Measurements from ENCODE around the gene ADIRF.

The ADIRF gene

DNA sequence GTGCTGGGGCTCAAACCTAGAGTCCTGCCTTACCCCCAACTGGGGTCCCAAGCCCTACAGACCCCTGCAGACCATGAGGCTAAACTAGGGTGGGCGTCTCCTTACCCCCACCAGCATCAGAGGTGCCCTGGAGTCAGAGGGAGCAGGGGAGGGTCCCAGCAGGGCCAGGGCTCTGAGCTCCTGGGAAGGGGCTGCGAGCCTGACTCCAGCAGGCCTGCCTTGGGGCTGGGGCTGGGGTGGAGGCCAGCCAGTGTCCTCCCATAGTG is 8.6 kb upstream of the ADIRF start:
- no peaks in the 10 kb centered on the region for H3K27me3 Mint-ChIP-seq
- H3K4me3 Mint-ChIP-seq, result no peak overlapping the region
- H3K27ac Mint-ChIP-seq (ENCODE audit: low read depth), result no peak overlapping the region
- no peak for DNase-seq (ENCODE audit: low spot score in 2 of 2)
- no peaks in the 10 kb centered on the region for H3K36me3 Mint-ChIP-seq (ENCODE audit: insufficient read depth)
- ATAC-seq (replicated peaks; ENCODE audit: extremely low read depth, poor library complexity, severe bottlenecking), result no peak
- H3K4me1 Mint-ChIP-seq, result peaks cover 4% of the 10 kb centered on the region
- no peaks in the 10 kb centered on the region for H3K9me3 Mint-ChIP-seq

GRCh38 chr10:86960003-86960862 is 8.0 kb upstream of the ADIRF start:
- Mint-ChIP-seq H3K36me3 (ENCODE audit: insufficient read depth) (peaks cover 2% of the 10 kb centered on the region), H3K27me3 (no peaks in the 10 kb centered on the region), H3K4me3 (no peak overlapping the region), H3K4me1 (peaks cover 4% of the 10 kb centered on the region), H3K27ac (ENCODE audit: low read depth) (no peak overlapping the region), H3K9me3 (no peaks in the 10 kb centered on the region)
- ATAC-seq (replicated peaks; ENCODE audit: extremely low read depth, poor library complexity, severe bottlenecking), result peak; percentile 32
- DNase-seq (ENCODE audit: low spot score in 2 of 2), result no peak

DNA sequence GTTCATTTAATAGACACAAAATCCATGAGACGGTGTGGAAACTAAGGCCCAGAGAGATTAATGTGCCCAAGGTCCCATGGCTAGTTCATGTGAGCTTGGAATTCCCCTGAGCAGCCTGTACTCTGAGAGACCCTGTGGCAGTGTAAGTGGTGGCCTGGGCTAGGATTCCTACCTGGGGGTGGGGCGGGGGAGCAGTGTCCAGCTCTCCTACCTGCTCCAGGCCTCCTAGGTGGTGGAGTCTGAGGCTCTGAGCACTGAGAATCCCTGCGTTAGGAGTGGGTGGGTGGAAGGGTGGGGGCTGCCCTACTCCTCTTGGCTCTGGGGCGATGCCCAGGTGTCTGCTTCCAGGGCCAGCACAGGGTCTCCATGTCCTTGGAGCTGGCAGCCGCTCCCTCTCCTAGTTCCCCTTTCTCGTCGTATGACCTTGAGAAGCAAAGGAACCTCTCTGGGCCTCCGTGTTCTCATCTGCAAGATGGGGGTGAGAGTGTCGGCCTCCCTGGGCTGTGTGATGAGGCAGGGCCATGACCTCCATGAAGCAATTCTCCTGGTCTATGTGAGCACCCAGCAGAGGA is 7.3 kb upstream of the ADIRF start:
- Mint-ChIP-seq H3K9me3 (no peaks in the 10 kb centered on the region), H3K27me3 (no peaks in the 10 kb centered on the region), H3K4me3 (no peak overlapping the region), H3K4me1 (peaks cover 9% of the 10 kb centered on the region), H3K36me3 (ENCODE audit: insufficient read depth) (peaks cover 2% of the 10 kb centered on the region), H3K27ac (ENCODE audit: low read depth) (no peak overlapping the region)
- ATAC-seq (replicated peaks; ENCODE audit: extremely low read depth, poor library complexity, severe bottlenecking), result no peak
- DNase-seq (ENCODE audit: low spot score in 2 of 2), result no peak

GRCh38 chr10:86961481-86962091 is 6.7 kb upstream of the ADIRF start:
- ATAC-seq (replicated peaks; ENCODE audit: extremely low read depth, poor library complexity, severe bottlenecking) (no peak), DNase-seq (ENCODE audit: low spot score in 2 of 2) (no peak)
- Mint-ChIP-seq H3K36me3 (ENCODE audit: insufficient read depth) (peaks cover 2% of the 10 kb centered on the region), H3K27me3 (no peaks in the 10 kb centered on the region), H3K4me3 (no peak overlapping the region), H3K4me1 (peaks cover 15% of the 10 kb centered on the region), H3K9me3 (no peaks in the 10 kb centered on the region), H3K27ac (ENCODE audit: low read depth) (no peak overlapping the region)

GRCh38 chr10:86962136-86962980 is 5.9 kb upstream of the ADIRF start:
- no peak for DNase-seq (ENCODE audit: low spot score in 2 of 2)
- Mint-ChIP-seq H3K27me3 (no peaks in the 10 kb centered on the region), H3K4me1 (peaks cover 17% of the 10 kb centered on the region), H3K9me3 (no peaks in the 10 kb centered on the region), H3K36me3 (ENCODE audit: insufficient read depth) (peaks cover 2% of the 10 kb centered on the region), H3K27ac (ENCODE audit: low read depth) (no peak overlapping the region), H3K4me3 (no peak overlapping the region)
- ATAC-seq (replicated peaks; ENCODE audit: extremely low read depth, poor library complexity, severe bottlenecking), result no peak

DNA sequence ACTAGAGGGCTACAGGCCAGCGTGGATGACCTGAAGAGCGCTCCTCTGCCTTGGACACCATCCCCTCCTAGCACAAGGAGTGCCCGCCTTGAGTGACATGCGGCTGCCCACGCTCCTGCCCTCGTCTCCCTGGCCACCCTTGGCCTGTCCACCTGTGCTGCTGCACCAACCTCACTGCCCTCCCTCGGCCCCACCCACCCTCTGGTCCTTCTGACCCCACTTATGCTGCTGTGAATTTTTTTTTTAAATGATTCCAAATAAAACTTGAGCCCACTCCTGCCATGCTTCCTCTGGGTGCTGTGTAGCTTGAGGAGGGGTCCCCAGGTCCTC is 5.3 kb upstream of the ADIRF start:
- peaks cover 20% of the 10 kb centered on the region for H3K4me1 Mint-ChIP-seq
- DNase-seq (ENCODE audit: low spot score in 2 of 2) (no peak), ATAC-seq (replicated peaks; ENCODE audit: extremely low read depth, poor library complexity, severe bottlenecking) (no peak)
- no peaks in the 10 kb centered on the region for H3K9me3 Mint-ChIP-seq
- peaks cover 5% of the 10 kb centered on the region for H3K36me3 Mint-ChIP-seq (ENCODE audit: insufficient read depth)
- H3K4me3 Mint-ChIP-seq, result no peak overlapping the region
- H3K27ac Mint-ChIP-seq (ENCODE audit: low read depth), result no peak overlapping the region
- no peaks in the 10 kb centered on the region for H3K27me3 Mint-ChIP-seq

- no peak overlapping the region for H3K4me3 Mint-ChIP-seq
- H3K9me3 Mint-ChIP-seq, result no peaks in the 10 kb centered on the region
- ATAC-seq (replicated peaks; ENCODE audit: extremely low read depth, poor library complexity, severe bottlenecking) (no peak), DNase-seq (ENCODE audit: low spot score in 2 of 2) (no peak)
- H3K36me3 Mint-ChIP-seq (ENCODE audit: insufficient read depth), result peaks cover 5% of the 10 kb centered on the region
- H3K27me3 Mint-ChIP-seq, result no peaks in the 10 kb centered on the region
- peaks cover 20% of the 10 kb centered on the region for H3K4me1 Mint-ChIP-seq
- H3K27ac Mint-ChIP-seq (ENCODE audit: low read depth), result no peak overlapping the region
Observed at GRCh38 chr10:86963341-86963919, 4.9 kb upstream of the ADIRF start.

DNA sequence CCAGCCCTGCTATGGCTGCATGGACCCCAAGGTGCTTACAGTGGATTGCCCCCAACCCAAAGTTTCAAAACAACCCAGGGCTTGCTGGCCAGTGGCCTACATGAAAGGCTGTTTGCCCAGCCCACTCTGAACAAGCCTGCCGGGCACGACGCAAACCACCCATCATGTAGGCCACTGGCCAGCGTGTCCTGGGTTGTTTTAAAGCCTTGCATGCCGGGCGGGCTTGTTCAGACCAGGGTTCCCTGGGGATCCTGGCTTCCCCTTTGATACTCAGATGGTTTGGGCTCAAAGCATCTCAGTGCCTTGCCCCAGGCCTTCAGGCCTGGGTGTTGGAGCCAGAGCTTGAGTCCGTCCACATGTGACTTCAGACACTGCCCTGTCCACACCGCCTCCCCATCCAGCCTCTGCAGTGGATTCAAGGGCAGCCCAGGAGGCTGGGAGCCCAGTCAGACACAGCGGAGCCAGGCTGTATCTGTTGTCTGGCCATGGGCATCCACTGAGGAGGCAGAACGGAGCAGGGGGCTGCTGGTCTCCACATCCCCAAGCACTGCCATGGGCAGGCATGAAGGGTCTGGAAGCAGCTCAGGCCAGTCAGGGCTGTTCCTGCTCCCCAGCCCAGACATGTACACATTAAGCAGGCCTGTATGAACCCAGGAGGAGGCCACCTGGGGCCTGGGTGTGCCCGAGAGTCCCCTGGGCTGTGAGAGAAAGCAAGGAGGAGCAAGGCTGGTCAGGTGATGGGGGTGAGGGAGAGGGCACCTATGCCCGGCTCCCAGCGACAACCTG is 4.0 kb upstream of the ADIRF start:
- no peaks in the 10 kb centered on the region for H3K27me3 Mint-ChIP-seq
- peaks cover 5% of the 10 kb centered on the region for H3K36me3 Mint-ChIP-seq (ENCODE audit: insufficient read depth)
- H3K9me3 Mint-ChIP-seq, result no peaks in the 10 kb centered on the region
- ATAC-seq (replicated peaks; ENCODE audit: extremely low read depth, poor library complexity, severe bottlenecking) (no peak), DNase-seq (ENCODE audit: low spot score in 2 of 2) (no peak)
- H3K4me3 Mint-ChIP-seq, result no peak overlapping the region
- H3K4me1 Mint-ChIP-seq, result peaks cover 20% of the 10 kb centered on the region
- no peak overlapping the region for H3K27ac Mint-ChIP-seq (ENCODE audit: low read depth)

- no peaks in the 10 kb centered on the region for H3K27me3 Mint-ChIP-seq
- H3K27ac Mint-ChIP-seq (ENCODE audit: low read depth), result no peak overlapping the region
- ATAC-seq (replicated peaks; ENCODE audit: extremely low read depth, poor library complexity, severe bottlenecking) (no peak), DNase-seq (ENCODE audit: low spot score in 2 of 2) (no peak)
- H3K4me3 Mint-ChIP-seq, result no peak overlapping the region
- H3K36me3 Mint-ChIP-seq (ENCODE audit: insufficient read depth), result peaks cover 5% of the 10 kb centered on the region
- H3K9me3 Mint-ChIP-seq, result no peaks in the 10 kb centered on the region
- H3K4me1 Mint-ChIP-seq, result peaks cover 20% of the 10 kb centered on the region
Observed at GRCh38 chr10:86964847-86965190, 3.5 kb upstream of the ADIRF start.

DNA sequence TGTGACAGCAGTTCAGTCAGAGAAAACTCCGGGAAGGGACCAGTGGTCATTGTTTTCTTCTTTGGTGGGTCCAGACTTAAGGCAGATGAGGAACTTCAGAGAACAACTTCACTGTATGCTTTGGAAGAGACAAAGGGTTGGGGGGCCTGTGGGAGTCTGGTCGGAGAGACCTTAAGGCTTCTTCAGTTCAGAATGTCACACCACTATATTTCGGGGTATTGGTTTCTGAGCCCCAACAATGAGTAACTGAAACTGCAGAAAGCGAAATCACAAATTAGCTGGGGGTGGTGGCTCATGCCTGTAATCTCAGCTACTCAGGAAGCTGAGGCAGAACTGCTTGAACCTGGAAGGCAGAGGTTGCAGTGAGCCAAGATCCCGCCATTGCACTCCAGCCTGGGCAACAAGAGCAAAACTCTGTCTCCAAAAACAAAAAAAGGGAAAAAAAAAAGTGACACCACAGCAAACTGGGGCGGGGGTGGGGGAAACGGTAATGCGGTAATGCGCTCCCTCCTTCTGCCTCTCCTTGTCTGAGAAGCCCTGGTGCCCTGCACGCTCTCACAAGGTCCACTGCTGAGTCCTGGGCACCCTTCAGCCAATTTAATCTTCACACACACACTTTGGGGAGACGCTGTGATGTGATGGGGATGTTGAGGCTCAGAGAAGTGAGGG is 2.2 kb upstream of the ADIRF start:
- peaks cover 8% of the 10 kb centered on the region for H3K36me3 Mint-ChIP-seq (ENCODE audit: insufficient read depth)
- no peak for ATAC-seq (replicated peaks; ENCODE audit: extremely low read depth, poor library complexity, severe bottlenecking)
- peak overlapping the region; percentile 19 for H3K4me3 Mint-ChIP-seq
- H3K27me3 Mint-ChIP-seq, result no peaks in the 10 kb centered on the region
- peaks cover 20% of the 10 kb centered on the region for H3K4me1 Mint-ChIP-seq
- no peak overlapping the region for H3K27ac Mint-ChIP-seq (ENCODE audit: low read depth)
- no peaks in the 10 kb centered on the region for H3K9me3 Mint-ChIP-seq
- no peak for DNase-seq (ENCODE audit: low spot score in 2 of 2)

- peaks cover 12% of the 10 kb centered on the region for H3K36me3 Mint-ChIP-seq (ENCODE audit: insufficient read depth)
Observed at GRCh38 chr10:86967481-86967941, 771 bp upstream of the ADIRF start.

More at GRCh38 chr10:86967481-86967941, 771 bp upstream of the ADIRF start:
- H3K4me1 Mint-ChIP-seq, result peaks cover 28% of the 10 kb centered on the region
- DNase-seq (ENCODE audit: low spot score in 2 of 2), result no peak
- no peak overlapping the region for H3K27ac Mint-ChIP-seq (ENCODE audit: low read depth)
- H3K9me3 Mint-ChIP-seq, result no peaks in the 10 kb centered on the region
- no peaks in the 10 kb centered on the region for H3K27me3 Mint-ChIP-seq
- H3K4me3 Mint-ChIP-seq, result no peak overlapping the region
- no peak for ATAC-seq (replicated peaks; ENCODE audit: extremely low read depth, poor library complexity, severe bottlenecking)
